Hindlimb muscle (tissue), 1 donor: ENCODE data around the gene PCP4. TPM values are rescaled to one million over a fixed set of nuclear protein-coding genes. Genes with fewer than 3 reads are reported as not detected.

Source experiments
- DNase-seq: peaks from one replicate; pipeline ENCODE4 v3.0.0-alpha.2; 2013
- polyA plus RNA-seq: library from polyadenylated mRNA; unstranded; fragments of 120-200 nt; gene quantifications from one replicate; pipeline ENCODE4 v1.2.1, GENCODE V29; 2013; ENCODE audit not compliant: insufficient read length

The PCP4 gene
- polyA plus RNA-seq, 1 donor: 1.9 TPM

DNA sequence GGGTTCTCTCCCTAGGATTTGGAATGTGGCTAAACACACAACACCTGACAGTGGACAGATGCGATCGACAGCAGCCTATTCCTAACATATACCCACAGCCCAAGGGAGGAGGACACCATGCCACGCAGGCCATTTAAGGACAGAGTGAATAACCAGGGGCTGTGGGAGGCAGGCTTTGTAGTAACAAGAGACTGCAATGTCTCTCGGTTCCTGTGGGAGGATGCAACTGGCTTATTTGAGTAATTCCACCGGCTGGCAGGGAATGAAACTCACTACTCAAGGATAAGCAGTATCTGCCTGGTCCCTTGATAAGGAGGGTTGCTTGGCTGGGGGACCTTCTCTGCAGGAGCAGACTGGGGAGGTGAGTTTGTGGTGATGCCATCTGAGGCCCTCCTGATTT lies 109.6 kb downstream of the PCP4 start:
- DNase-seq: no peak

Other genes with a start within 250 kb of the PCP4 start
- gene IGSF5, start 122.3 kb upstream of the PCP4 start, polyA plus RNA-seq: 0.70 TPM